ENCODE measurements around the gene NMUR1.

The NMUR1 gene

DNA sequence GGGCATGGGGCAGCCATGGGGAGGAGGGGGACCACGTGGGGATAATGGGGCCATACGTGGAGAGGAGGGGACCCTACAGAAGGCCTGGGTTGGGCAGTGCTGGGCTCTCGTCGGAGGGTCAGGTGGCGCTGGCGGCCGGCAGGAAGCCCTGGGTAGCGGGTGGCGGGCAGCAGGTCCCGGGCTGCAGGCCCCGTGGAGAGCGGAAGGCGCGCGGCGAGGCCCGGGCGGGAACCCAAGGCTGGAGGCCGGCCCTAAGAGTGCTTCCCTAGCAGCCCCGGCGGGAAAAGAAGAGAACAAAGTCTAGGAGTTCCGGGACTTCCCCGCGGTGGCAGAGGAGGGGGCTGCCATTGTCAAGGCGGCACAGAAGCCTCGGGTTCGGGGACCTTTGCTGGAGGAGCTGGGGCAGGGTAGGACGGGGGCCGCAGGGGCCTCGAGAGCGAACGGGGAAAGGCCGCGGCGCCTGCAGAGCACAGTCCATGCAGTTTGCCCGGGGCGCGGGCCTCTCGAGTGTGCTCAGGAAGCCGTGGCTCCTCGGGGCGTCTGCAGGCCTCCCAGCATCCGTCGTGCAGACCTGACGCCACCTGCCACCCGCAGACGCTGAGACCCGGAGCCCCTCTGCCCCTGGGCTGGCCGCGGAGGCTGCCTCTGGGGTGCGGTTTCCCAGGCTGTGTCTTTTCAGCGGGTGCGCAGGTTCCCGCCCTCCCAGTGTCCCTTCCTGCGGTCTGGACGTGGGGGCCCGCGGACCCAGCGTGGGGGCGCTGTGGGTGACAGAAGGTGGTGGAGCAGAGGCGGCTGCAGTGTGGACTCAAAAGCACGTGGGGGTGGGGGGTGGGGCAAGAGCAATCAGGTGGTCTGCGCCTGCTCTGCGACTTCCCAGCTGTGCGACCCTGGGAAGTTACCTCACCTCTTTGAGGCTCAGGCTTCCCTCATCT, 46.6 kb downstream of the NMUR1 start:
- DNase-seq = no peak

DNA sequence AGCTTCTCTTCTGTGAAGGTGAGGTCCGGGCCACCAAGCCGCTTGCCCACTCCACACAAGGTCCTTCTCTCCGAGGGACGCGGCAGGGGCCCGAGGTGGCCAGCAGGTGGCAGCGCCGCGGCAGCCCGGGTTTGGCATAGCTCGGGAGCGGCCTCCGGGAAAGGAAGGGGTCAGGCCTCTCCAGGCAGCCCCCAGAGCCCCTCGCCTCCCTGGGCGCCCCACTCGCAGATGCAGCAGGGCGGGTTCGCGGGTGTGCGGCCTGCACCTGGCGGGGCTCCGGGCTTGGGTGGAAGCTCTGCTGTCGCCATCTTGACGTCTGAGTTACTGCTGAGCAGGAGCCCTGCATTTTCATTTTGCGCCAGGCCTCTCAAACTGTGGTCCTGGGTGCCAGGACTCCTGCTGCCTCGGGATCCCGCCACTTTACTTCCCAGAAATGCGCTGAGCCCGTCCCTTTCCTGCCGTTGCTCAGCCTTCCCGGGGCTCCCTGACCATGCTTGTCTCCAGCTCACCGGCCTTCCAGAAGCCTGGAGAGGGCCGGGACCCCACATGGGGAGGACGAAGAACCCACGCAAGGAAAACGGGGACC, 47.3 kb downstream of the NMUR1 start:
- DNase-seq = peak; percentile 11 to 24

DNA sequence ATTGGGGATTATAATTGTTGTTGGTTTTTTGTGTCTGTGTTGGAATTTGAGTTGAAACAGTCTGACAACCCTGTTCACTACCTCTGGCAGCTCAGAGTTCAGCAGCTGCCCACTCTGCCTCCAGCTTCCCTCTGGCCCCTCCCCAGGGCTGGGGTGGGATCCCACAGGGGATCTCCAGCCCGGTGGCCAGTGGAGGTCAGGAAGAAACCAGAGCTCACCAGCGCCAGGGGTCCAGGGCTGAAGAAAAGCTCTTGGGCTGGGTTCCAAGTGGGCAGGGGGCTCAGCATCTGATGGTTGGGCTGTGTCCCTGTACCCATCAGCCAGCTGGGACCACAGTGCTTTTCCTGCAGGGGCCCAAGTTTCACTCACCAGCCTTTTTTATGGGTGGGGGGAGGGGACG, 49.5 kb downstream of the NMUR1 start:
- DNase-seq = no peak

DNA sequence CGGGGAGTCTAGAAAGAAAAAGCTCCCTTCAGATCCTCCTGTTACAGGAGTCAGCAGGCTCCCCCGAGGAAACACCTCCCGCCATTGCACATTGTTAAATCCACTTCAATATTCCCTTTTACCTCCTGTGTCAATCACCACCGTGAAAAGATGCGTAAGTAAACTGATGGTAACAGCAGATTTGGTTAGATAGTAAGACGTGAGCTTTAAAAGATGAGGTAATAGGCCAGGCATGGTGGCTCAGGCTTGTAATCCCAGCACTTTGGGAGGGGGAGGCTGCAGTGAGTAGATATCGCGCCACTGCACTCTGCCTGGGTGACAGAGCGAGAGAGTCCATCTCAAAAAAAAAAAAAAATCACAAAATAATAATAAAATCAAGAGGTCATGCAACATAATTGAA, 50.8 kb downstream of the NMUR1 start:
- DNase-seq = no peak

DNA sequence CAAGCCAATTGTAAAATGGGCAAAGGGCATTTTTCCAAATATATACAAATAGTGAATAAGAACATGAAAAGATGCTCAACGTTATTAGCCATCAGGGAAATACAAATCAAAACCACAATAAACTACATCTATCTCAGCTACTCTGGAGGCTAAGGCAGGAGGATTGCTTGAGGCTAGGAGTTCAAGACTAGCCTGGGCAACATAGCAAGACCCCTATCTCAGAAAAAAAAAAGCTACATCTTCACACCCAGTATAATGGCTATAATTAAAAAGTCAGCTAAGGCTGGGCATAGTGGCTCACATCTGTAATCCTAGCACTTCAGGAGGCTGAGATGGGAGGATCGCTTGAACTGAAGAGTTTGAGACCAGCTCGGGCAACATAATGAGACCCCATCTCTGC, 53.3 kb downstream of the NMUR1 start:
- DNase-seq = no peak

DNA sequence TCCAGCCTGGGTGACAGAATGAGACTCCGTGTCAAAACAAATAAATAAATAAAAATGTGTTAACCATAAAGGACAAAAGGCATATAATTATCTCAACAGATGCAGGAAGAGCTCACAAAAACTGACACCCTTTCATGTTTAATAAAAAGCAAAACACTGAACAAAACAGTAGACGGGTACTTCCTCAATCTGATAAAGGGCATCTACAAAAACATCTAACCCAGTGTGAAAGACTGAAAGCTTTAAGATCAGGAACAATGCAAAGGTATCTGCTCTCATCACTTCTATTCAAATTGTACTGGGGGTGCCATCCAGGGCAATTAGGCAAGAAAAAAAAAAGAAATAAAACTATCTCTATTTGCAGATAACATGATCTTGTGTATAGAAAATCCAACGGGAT, 54.3 kb downstream of the NMUR1 start:
- no peak for DNase-seq
